KMS-11 (cell line): ENCODE measurements around the gene ZNF554.

Experiments used
- H2AFZ ChIP-seq: fragments of 200-600 bp; sonication (generic); 2 replicates; pipeline ENCODE4 v1.6.1; 2016; ENCODE audit warnings: antibody characterized with exemption, mixed run types, low read depth
- H3K27ac ChIP-seq: fragments of 200-600 bp; sonication (generic); 2 replicates; pipeline ENCODE4 v1.6.1; 2016; ENCODE audit warnings: mild to moderate bottlenecking, mixed run types
- H3K27me3 ChIP-seq: fragments of 200-600 bp; sonication (generic); 2 replicates; pipeline ENCODE4 v1.6.1; 2017; ENCODE audit warnings: mild to moderate bottlenecking, low read depth, mixed run types, moderate library complexity; ENCODE audit not compliant: insufficient read depth
- H3K36me3 ChIP-seq: fragments of 200-600 bp; sonication (generic); 2 replicates; pipeline ENCODE4 v1.6.1; 2017; ENCODE audit warnings: mild to moderate bottlenecking, mixed run types; ENCODE audit not compliant: insufficient read depth
- H3K4me1 ChIP-seq: fragments of 200-600 bp; sonication (generic); 2 replicates; pipeline ENCODE4 v1.6.1; 2016; ENCODE audit warnings: mild to moderate bottlenecking, low read depth, mixed run types; ENCODE audit not compliant: poor library complexity, severe bottlenecking
- H3K4me2 ChIP-seq: fragments of 200-600 bp; sonication (generic); 2 replicates; pipeline ENCODE4 v1.7.0; 2016; ENCODE audit warnings: mild to moderate bottlenecking, mixed run types
- H3K4me3 ChIP-seq: fragments of 200-600 bp; sonication (generic); IDR thresholded peaks from 2 replicates; pipeline ENCODE4 v1.6.1; 2017; ENCODE audit warnings: low read depth, low read length, mixed read lengths; ENCODE audit not compliant: insufficient read depth
- H3K79me2 ChIP-seq: fragments of 200-600 bp; sonication (generic); 2 replicates; pipeline ENCODE4 v1.6.1; 2016; ENCODE audit warnings: low read depth, mixed run types; ENCODE audit not compliant: insufficient read depth
- H3K9ac ChIP-seq: fragments of 200-600 bp; sonication (generic); 2 replicates; pipeline ENCODE4 v1.6.1; 2016; ENCODE audit warnings: mild to moderate bottlenecking, mixed run types
- H4K20me1 ChIP-seq: fragments of 200-600 bp; sonication (generic); 2 replicates; pipeline ENCODE4 v1.6.1; 2016; ENCODE audit warnings: mild to moderate bottlenecking, mixed run types; ENCODE audit not compliant: insufficient read depth
- TF ChIP-seq, protein P1 (sequence below): fragments of 200-600 bp; sonication (generic); conservative IDR thresholded peaks from 2 replicates; pipeline ENCODE4 v1.6.1; 2017; ENCODE audit warnings: low read depth, mild to moderate bottlenecking, antibody characterized with exemption, low read length, moderate library complexity, mixed read lengths

Gene ZNF554

DNA sequence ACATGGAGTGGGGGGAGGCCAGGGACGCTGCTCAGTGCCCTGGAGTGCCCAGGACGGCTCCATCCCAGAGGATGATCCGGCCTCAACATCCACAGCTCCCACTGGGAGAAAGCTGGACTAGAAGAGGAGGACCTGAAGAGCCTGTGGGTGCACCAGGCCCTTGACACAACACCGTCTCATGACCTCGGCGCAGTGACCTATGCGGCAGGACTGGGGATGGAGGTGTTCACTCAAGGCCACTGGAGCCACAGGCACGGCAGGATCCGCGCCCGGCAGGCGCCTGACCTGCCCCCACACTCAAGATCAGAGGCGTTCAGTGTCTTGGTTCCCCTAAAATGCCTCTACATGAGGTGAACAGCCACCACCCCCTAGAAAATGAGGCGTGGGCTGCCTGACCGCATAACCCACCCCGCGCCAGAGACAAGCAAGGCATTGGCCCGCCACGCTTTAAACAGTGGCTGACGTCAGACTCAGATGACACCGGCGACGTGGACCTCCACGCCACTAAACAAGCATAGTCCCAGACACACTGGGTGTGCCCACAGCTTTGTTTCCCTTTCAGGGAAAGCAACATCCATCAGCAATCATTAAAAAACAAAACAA, 44.6 kb upstream of the ZNF554 start:
- Histone ChIP-seq H3K4me2 (no peak overlapping the region), H3K79me2 (peaks cover 89% of the 10 kb centered on the region), H3K36me3 (no peaks in the 10 kb centered on the region), H3K4me1 (no peaks in the 10 kb centered on the region), H4K20me1 (no peaks in the 10 kb centered on the region; the same call in 1 of the 2 replicates), H3K27me3 (no peaks in the 10 kb centered on the region), H3K27ac (no peak overlapping the region), H2AFZ (no peak overlapping the region), H3K9ac (no peak overlapping the region), H3K4me3 (no peak overlapping the region)
- TF ChIP-seq, protein P1, sequence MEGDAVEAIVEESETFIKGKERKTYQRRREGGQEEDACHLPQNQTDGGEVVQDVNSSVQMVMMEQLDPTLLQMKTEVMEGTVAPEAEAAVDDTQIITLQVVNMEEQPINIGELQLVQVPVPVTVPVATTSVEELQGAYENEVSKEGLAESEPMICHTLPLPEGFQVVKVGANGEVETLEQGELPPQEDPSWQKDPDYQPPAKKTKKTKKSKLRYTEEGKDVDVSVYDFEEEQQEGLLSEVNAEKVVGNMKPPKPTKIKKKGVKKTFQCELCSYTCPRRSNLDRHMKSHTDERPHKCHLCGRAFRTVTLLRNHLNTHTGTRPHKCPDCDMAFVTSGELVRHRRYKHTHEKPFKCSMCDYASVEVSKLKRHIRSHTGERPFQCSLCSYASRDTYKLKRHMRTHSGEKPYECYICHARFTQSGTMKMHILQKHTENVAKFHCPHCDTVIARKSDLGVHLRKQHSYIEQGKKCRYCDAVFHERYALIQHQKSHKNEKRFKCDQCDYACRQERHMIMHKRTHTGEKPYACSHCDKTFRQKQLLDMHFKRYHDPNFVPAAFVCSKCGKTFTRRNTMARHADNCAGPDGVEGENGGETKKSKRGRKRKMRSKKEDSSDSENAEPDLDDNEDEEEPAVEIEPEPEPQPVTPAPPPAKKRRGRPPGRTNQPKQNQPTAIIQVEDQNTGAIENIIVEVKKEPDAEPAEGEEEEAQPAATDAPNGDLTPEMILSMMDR: no peak

DNA sequence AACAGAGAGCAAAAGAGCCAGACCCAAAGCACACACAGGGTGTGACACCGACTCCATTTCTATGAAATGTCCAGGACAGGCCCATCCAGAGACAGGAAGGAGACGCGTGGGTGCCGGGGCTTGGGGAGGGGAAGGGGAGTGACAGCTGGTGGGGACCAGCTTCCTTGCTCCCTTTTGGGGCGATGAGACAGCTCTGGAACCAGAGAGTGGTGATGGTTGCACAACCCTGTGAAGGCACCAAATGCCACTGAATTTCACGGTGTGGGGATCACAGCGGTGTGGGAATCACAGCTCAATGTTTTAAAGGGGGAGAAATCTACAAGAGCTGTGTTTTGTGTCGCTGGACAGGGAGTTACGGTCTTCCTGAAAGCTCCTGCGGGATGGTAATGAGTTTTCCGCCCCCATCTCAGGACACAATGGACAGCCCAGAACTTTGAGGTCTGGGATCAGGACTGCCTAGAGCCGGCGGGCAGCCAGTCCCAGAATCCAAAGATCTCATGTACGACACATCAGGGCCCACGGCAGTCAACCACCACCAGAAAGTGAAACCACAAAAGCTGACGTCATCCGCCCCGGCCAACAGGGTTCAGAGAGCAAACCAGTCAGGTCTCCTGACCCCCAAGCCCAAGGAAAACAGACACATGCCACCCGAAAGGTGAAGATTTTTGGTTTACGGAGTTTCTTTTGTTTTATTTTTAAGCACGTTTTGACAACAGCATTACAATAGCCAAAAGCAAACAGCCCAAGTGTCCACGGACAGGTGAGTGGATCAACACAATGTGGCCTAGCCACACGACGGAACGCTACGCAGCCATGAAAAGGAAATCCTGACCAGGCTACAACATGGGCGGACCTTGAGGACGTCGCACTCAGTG, 43.9 kb upstream of the ZNF554 start:
- Histone ChIP-seq H2AFZ (no peak overlapping the region), H3K27me3 (no peaks in the 10 kb centered on the region), H3K27ac (no peak overlapping the region), H3K4me3 (no peak overlapping the region), H3K4me1 (no peaks in the 10 kb centered on the region), H3K36me3 (no peaks in the 10 kb centered on the region), H3K79me2 (peaks cover 89% of the 10 kb centered on the region), H4K20me1 (peaks cover 4% of the 10 kb centered on the region; the same call in 1 of the 2 replicates), H3K9ac (no peak overlapping the region), H3K4me2 (no peak overlapping the region)
- TF ChIP-seq, protein P1: no peak

DNA sequence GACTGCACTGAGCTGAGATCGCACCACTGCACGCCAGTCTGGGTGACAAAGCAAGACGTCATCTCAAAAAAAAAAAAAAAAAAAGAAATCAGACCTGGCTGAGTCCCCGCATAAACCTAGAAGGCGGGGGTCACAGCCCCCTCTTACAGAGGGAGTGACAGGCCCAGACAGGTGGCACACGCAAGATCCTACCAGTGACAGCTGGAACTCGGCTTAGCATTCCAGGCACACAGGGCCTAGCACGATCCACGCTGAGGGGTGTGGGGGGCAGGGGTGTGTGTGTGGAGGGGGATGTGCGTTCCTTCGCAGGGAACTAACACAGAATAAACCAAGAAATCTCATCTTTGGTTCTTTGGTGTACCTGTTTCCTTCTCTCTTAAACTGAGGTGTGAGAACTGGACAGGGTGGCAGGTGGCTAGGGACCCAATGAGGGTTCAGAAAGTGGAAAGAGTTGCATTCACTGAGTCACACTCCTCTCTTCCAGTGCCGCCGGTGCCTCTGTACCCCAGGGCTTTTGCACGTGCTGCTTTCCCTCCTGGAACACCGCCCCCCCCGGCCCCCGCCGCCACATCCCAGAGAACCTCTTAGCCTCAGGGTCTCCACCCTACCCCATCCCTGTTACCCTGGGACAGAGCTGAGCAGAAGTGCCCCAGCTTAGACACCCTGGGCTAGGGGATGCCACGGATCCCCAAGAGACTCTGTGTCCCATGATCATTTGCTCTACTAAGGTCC, 41.5 kb upstream of the ZNF554 start:
- no peak overlapping the region for H2AFZ ChIP-seq
- no peaks in the 10 kb centered on the region for H3K36me3 ChIP-seq
- H3K27ac ChIP-seq: no peak overlapping the region
- H3K4me1 ChIP-seq: peaks cover 10% of the 10 kb centered on the region
- no peak overlapping the region for H3K4me3 ChIP-seq
- H3K4me2 ChIP-seq: no peak overlapping the region
- no peak overlapping the region for H3K9ac ChIP-seq
- no peaks in the 10 kb centered on the region for H3K27me3 ChIP-seq
- H4K20me1 ChIP-seq: peaks cover 4% of the 10 kb centered on the region; the same call in 1 of the 2 replicates
- H3K79me2 ChIP-seq: peaks cover 94% of the 10 kb centered on the region
- TF ChIP-seq, protein P1: no peak

DNA sequence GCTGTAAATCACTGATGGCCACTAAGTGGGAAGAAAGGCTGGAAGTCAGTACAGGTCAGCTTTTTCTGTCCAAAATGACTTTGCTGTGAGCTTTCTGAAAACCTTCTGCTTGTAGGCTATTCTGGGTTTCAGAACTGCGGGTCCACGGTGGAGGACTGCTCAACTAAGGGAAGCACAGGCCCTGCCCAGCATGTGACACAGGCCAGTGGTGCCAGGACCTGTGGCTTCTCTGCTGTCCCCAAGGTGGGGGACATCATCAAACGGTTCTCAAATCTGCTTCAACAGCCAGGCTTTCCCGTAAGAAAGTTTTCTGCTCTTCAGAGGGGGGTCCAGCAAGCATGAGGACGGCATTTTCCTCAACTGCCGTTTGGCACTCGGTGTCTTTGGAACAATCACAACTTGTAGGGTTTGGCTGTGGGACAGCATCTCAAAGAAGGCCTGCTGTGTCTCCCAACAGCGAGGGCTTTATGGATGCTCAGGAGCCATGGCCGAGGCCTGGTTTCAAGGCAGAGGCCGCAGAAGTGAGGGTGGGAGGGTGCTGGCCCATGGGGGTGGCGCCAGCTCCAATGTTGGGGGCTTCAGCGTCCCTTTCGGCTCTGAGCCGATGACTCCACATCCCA, 40.4 kb upstream of the ZNF554 start:
- peaks cover 89% of the 10 kb centered on the region for H3K79me2 ChIP-seq
- peaks cover 16% of the 10 kb centered on the region for H3K4me1 ChIP-seq
- no peaks in the 10 kb centered on the region for H3K36me3 ChIP-seq
- no peak overlapping the region for H3K27ac ChIP-seq
- no peak overlapping the region for H3K9ac ChIP-seq
- H2AFZ ChIP-seq: no peak overlapping the region
- no peaks in the 10 kb centered on the region for H3K27me3 ChIP-seq
- H3K4me3 ChIP-seq: no peak overlapping the region
- TF ChIP-seq, protein P1: no peak
- no peak overlapping the region for H3K4me2 ChIP-seq
- peaks cover 4% of the 10 kb centered on the region; the same call in 1 of the 2 replicates for H4K20me1 ChIP-seq
